ENCODE data around the gene EHMT1. TPM values are rescaled to one million over a fixed set of nuclear protein-coding genes. Genes with fewer than 3 reads are reported as not detected.

Gene EHMT1
- total and polyA plus RNA-seq, 2 experiments from 2014 or later: 162 to 177 TPM

DNA sequence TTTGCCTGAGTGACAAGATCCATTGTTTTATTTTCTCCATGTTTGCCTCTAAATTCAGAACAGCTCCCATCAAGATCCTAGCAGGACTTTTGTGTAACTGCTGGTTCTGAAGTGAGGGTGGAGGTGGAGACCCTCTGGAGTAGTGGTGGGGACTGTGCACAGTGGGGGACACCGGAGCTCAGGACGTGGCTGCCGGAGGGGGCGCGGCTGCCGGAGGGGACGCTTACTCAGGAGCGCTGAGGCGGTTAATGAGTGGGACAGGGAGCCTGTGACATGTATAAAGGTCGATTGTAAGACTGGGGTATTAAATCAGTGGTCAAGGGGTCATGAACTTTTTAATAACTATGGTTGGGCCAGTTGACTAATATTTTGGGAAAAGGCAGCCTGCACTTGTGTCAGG, 131.8 kb downstream of the EHMT1 start:
- H3K4me3 Mint-ChIP-seq: no peak overlapping the region

More for the DNA sequence above, 131.8 kb downstream of the EHMT1 start:
- no peaks in the 10 kb centered on the region; the same call in 1 of the 2 replicates for H3K36me3 ChIP-seq (ENCODE audit: insufficient read depth)
- no peaks in the 10 kb centered on the region for H3K9me2 ChIP-seq (ENCODE audit: insufficient read depth)
- ATAC-seq (no peak), DNase-seq (ENCODE audit: low spot score) (no peak)
- no peak for TF ChIP-seq CREB1 (CRISPR knock-in tag; IDR thresholded peaks at IDR 0.05; ENCODE audit: low read depth)
- TF ChIP-seq ZNF462 (CRISPR knock-in tag; IDR thresholded peaks at IDR 0.05): no peak
- TF ChIP-seq EZH2phosphoT487 (IDR thresholded peaks at IDR 0.05; ENCODE audit: unreplicated experiment): no peak
- TF ChIP-seq EZH2 (IDR thresholded peaks at IDR 0.05; ENCODE audit: low read depth, unreplicated experiment): no peak
- TF ChIP-seq JUNB (IDR thresholded peaks at IDR 0.05; ENCODE audit: unreplicated experiment): no peak
- no peak for TF ChIP-seq ZNF331 (CRISPR knock-in tag; IDR thresholded peaks at IDR 0.05; ENCODE audit: low read depth)
- H3K4me3 ChIP-seq: no peak overlapping the region
- H2AFZ ChIP-seq: no peak overlapping the region
- Mint-ChIP-seq H3K4me1 (peaks cover 5% of the 10 kb centered on the region; the same call in 2 of the 3 replicates), H3K36me3 (ENCODE audit: low read depth) (peaks cover 74% of the 10 kb centered on the region), H3K9me3 (no peaks in the 10 kb centered on the region), H3K27ac (peak overlapping the region; percentile 40; the same call in 1 of the 2 replicates), H3K27me3 (ENCODE audit: insufficient read depth, low read depth, poor library complexity) (peaks cover 6% of the 10 kb centered on the region)
- no peaks in the 10 kb centered on the region for H3K27me3 ChIP-seq (ENCODE audit: insufficient read depth)
- H3K79me2 ChIP-seq (replicated peaks; ENCODE audit: insufficient read depth): peaks cover 45% of the 10 kb centered on the region
- no peak overlapping the region for H3K4me2 ChIP-seq
- H3K4me1 ChIP-seq (ENCODE audit: insufficient read depth): no peaks in the 10 kb centered on the region
- H3F3A ChIP-seq (replicated peaks; ENCODE audit: low read depth): no peaks in the 10 kb centered on the region
- peak overlapping the region; percentile 26; the same call in 1 of the 2 replicates for H3K27ac ChIP-seq (ENCODE audit: low read depth)
- H4K20me1 ChIP-seq (replicated peaks; ENCODE audit: insufficient read depth): peaks cover 18% of the 10 kb centered on the region
